Naive thymus-derived CD4-positive, alpha-beta T cell (primary cell): Measurements from ENCODE around the gene SLC44A5. TPM values are rescaled to one million over a fixed set of nuclear protein-coding genes. Genes with fewer than 3 reads are reported as not detected.

Source experiments
- ATAC-seq: fragments of 150-1000 bp; cut with Tn5 transposase; 2 replicates; pipeline ENCODE4 v1.10.0; 2021; ENCODE audit warnings: mild to moderate bottlenecking, moderate library complexity
- CTCF ChIA-PET: fragments of 350-600 bp; sonication (Branson Sonifier 250); formaldehyde crosslinking; loops from one replicate; lab custom pipeline; 2021; ENCODE audit warnings: antibody characterized with exemption; lab: Charles Lee
- POLR2A ChIA-PET: fragments of 350-600 bp; sonication (Branson Sonifier 250); formaldehyde crosslinking; loops from one replicate; lab custom pipeline; 2021; ENCODE audit warnings: antibody characterized with exemption, inconsistent platforms; lab: Charles Lee
- DNase-seq, 9 donors: peaks; one replicate each; pipeline versions ENCODE4 v3.0.0 to v3.0.0-alpha.2; 2020 to 2022; ENCODE audit warnings: mixed read lengths in 1 of 9
- H3K27ac ChIP-seq: one replicate; pipeline ENCODE4 v1.7.0; 2013; ENCODE audit warnings: mild to moderate bottlenecking, low read depth, low read length, moderate library complexity
- H3K27me3 ChIP-seq, 2 donors: one replicate each; pipeline ENCODE4 v1.7.0; 2013; ENCODE audit warnings: low read length in 2 of 2, mild to moderate bottlenecking in 2 of 2, moderate library complexity in 2 of 2; ENCODE audit not compliant: control insufficient read depth in 2 of 2, insufficient read depth in 2 of 2
- H3K36me3 ChIP-seq, 3 experiments: 1 replicate in 2 of 3; 2 replicates in 1 of 3; pipeline ENCODE4 v1.7.0; 2013; ENCODE audit warnings: low read length in 3 of 3, mild to moderate bottlenecking in 3 of 3, moderate library complexity in 1 of 3; ENCODE audit not compliant: insufficient read depth in 3 of 3, control insufficient read depth in 2 of 3
- H3K4me1 ChIP-seq, 2 donors: one replicate each; pipeline ENCODE4 v1.7.0; 2013; ENCODE audit warnings: low read length in 2 of 2, mild to moderate bottlenecking in 2 of 2, moderate library complexity in 1 of 2; ENCODE audit not compliant: control insufficient read depth in 2 of 2, insufficient read depth in 2 of 2
- H3K4me3 ChIP-seq: 2 replicates; pipeline ENCODE4 v1.7.0; 2013; ENCODE audit warnings: mild to moderate bottlenecking, low read length
- H3K9me3 ChIP-seq, 3 experiments: 1 replicate in 2 of 3; 2 replicates in 1 of 3; pipeline ENCODE4 v1.7.0; 2013; ENCODE audit warnings: low read length in 3 of 3; ENCODE audit not compliant: control insufficient read depth in 2 of 3
- H3K27ac Mint-ChIP-seq, 9 donors: one replicate each; pipeline ENCODE4 v1.8.0; 2020 to 2022; ENCODE audit warnings: mixed read lengths in 9 of 9, mild to moderate bottlenecking in 8 of 9, moderate library complexity in 5 of 9, inconsistent platforms in 2 of 9
- H3K27me3 Mint-ChIP-seq, 5 donors: one replicate each; pipeline ENCODE4 v1.8.0; 2021 to 2022; ENCODE audit warnings: mixed read lengths in 5 of 5, mild to moderate bottlenecking in 1 of 5
- H3K36me3 Mint-ChIP-seq, 5 donors: one replicate each; pipeline ENCODE4 v1.8.0; 2020 to 2022; ENCODE audit warnings: mixed read lengths in 5 of 5, mild to moderate bottlenecking in 3 of 5, inconsistent platforms in 1 of 5
- H3K4me1 Mint-ChIP-seq, 7 donors: one replicate each; pipeline ENCODE4 v1.8.0; 2020 to 2022; ENCODE audit warnings: mixed read lengths in 7 of 7, mild to moderate bottlenecking in 3 of 7, inconsistent platforms in 1 of 7
- H3K4me3 Mint-ChIP-seq, 10 donors: one replicate each; pipeline ENCODE4 v1.8.0; 2020 to 2022; ENCODE audit warnings: mild to moderate bottlenecking in 10 of 10, mixed read lengths in 10 of 10, moderate library complexity in 6 of 10, inconsistent platforms in 2 of 10
- H3K9me3 Mint-ChIP-seq, 11 donors: one replicate each; pipeline ENCODE4 v1.8.0; 2020 to 2022; ENCODE audit warnings: mixed read lengths in 11 of 11, mild to moderate bottlenecking in 4 of 11, inconsistent platforms in 1 of 11, moderate library complexity in 1 of 11
- intact Hi-C, 2 donors: fragments of 100-400 bp; cut with micrococcal nuclease; formaldehyde crosslinking; loops; one replicate each; pipeline ENCODE4 v1.15.1; 2023
- polyA plus RNA-seq, 2 donors: library from polyadenylated mRNA; unstranded; fragments of 300-500 nt; fragmentation: Illumina TruSeq; gene quantifications; one replicate each; pipeline ENCODE4 v1.2.3, GENCODE V29; 2021
- total RNA-seq, 6 experiments: library from RNA in 5 of 6; stranded (reverse) in 5 of 6; gene quantifications; 1 replicate in 5 of 6; 2 replicates in 1 of 6; pipeline ENCODE4 v1.2.3 and lab custom pipeline; 2021 to 2026

Gene SLC44A5
- total and polyA plus RNA-seq, 7 experiments from 2014 or later: 0.92 to 6.0 (median 3.0) TPM; not detected in 3

- H3K9me3 ChIP-seq: no peaks in the 10 kb centered on the region
- no peaks in the 10 kb centered on the region for H3K36me3 ChIP-seq
- Mint-ChIP-seq H3K9me3 (no peaks in the 10 kb centered on the region), H3K27ac (no peak overlapping the region), H3K36me3 (no peaks in the 10 kb centered on the region), H3K4me3 (no peak overlapping the region), H3K4me1 (no peaks in the 10 kb centered on the region), H3K27me3 (peaks cover 0 to 18% (median 11%) of the 10 kb centered on the region in 5 donors)
- H3K27ac ChIP-seq: no peak overlapping the region
- ChIA-PET POLR2A (no interaction called here), CTCF (no interaction called here)
- DNase-seq (no peak), ATAC-seq (no peak)
- H3K4me1 ChIP-seq: no peaks in the 10 kb centered on the region
- H3K27me3 ChIP-seq: no peaks in the 10 kb centered on the region
- no peak overlapping the region for H3K4me3 ChIP-seq
- intact Hi-C loops: no loop called here
Measured at GRCh38 chr1:75579046-75579445, 31.9 kb downstream of the SLC44A5 start.

- Mint-ChIP-seq H3K27me3 (peaks cover 0 to 27% (median 18%) of the 10 kb centered on the region in 5 donors), H3K4me1 (no peaks in the 10 kb centered on the region), H3K27ac (no peak overlapping the region), H3K36me3 (no peaks in the 10 kb centered on the region), H3K9me3 (no peaks in the 10 kb centered on the region), H3K4me3 (no peak overlapping the region)
- intact Hi-C loops: no loop called here
- no peak for ATAC-seq
- POLR2A ChIA-PET: no interaction called here
- no peaks in the 10 kb centered on the region for H3K27me3 ChIP-seq
- H3K4me3 ChIP-seq: no peak overlapping the region
- H3K27ac ChIP-seq: no peak overlapping the region
- no peaks in the 10 kb centered on the region for H3K9me3 ChIP-seq
- H3K36me3 ChIP-seq: no peaks in the 10 kb centered on the region
- DNase-seq: no peak
- CTCF ChIA-PET: no interaction called here
- no peaks in the 10 kb centered on the region for H3K4me1 ChIP-seq
Measured at GRCh38 chr1:75575837-75576236, 35.1 kb downstream of the SLC44A5 start.

- H3K4me1 Mint-ChIP-seq: no peaks in the 10 kb centered on the region
- peaks cover 0 to 28% (median 27%) of the 10 kb centered on the region in 5 donors for H3K27me3 Mint-ChIP-seq
- ChIA-PET POLR2A (no interaction called here), CTCF (no interaction called here)
- peaks cover 0 to 2% (median 0%) of the 10 kb centered on the region in 11 donors for H3K9me3 Mint-ChIP-seq
- H3K36me3 Mint-ChIP-seq: no peaks in the 10 kb centered on the region
- Histone ChIP-seq H3K4me1 (no peaks in the 10 kb centered on the region), H3K27me3 (no peaks in the 10 kb centered on the region), H3K27ac (no peak overlapping the region), H3K9me3 (no peaks in the 10 kb centered on the region), H3K36me3 (no peaks in the 10 kb centered on the region), H3K4me3 (no peak overlapping the region)
- intact Hi-C loops: no loop called here
- DNase-seq: no peak
- no peak overlapping the region for H3K4me3 Mint-ChIP-seq
- H3K27ac Mint-ChIP-seq: no peak overlapping the region
- ATAC-seq: no peak
Measured at GRCh38 chr1:75567191-75567590, 43.7 kb downstream of the SLC44A5 start.

GRCh38 chr1:75559800-75560199 is 51.1 kb downstream of the SLC44A5 start:
- Mint-ChIP-seq H3K36me3 (no peaks in the 10 kb centered on the region), H3K27me3 (peaks cover 0 to 6% (median 4%) of the 10 kb centered on the region in 5 donors), H3K4me3 (no peak overlapping the region), H3K27ac (no peak overlapping the region), H3K4me1 (no peaks in the 10 kb centered on the region), H3K9me3 (peaks cover 0 to 5% (median 0%) of the 10 kb centered on the region in 11 donors)
- intact Hi-C loops: no loop called here
- Histone ChIP-seq H3K9me3 (no peaks in the 10 kb centered on the region), H3K4me3 (no peak overlapping the region), H3K36me3 (no peaks in the 10 kb centered on the region), H3K27ac (no peak overlapping the region), H3K27me3 (no peaks in the 10 kb centered on the region), H3K4me1 (no peaks in the 10 kb centered on the region)
- DNase-seq (no peak), ATAC-seq (no peak)
- ChIA-PET POLR2A (no interaction called here), CTCF (no interaction called here)

GRCh38 chr1:75559136-75559535 is 51.8 kb downstream of the SLC44A5 start:
- CTCF ChIA-PET: no interaction called here
- Mint-ChIP-seq H3K4me1 (no peaks in the 10 kb centered on the region), H3K36me3 (no peaks in the 10 kb centered on the region), H3K4me3 (no peak overlapping the region), H3K27ac (no peak overlapping the region), H3K9me3 (peaks cover 0 to 8% (median 0%) of the 10 kb centered on the region in 11 donors), H3K27me3 (peaks cover 0 to 6% (median 4%) of the 10 kb centered on the region in 5 donors)
- ATAC-seq (no peak), DNase-seq (no peak)
- Histone ChIP-seq H3K4me3 (no peak overlapping the region), H3K27ac (no peak overlapping the region), H3K9me3 (no peaks in the 10 kb centered on the region), H3K36me3 (no peaks in the 10 kb centered on the region), H3K27me3 (no peaks in the 10 kb centered on the region), H3K4me1 (no peaks in the 10 kb centered on the region)
- intact Hi-C loops: no loop called here
- POLR2A ChIA-PET: no interaction called here

GRCh38 chr1:75554870-75555269 is 56.0 kb downstream of the SLC44A5 start:
- POLR2A ChIA-PET: no interaction called here
- H3K9me3 ChIP-seq: no peaks in the 10 kb centered on the region
- no peak overlapping the region for H3K27ac ChIP-seq
- CTCF ChIA-PET: no interaction called here
- DNase-seq (no peak), ATAC-seq (no peak)
- Mint-ChIP-seq H3K4me1 (no peaks in the 10 kb centered on the region), H3K9me3 (peaks cover 0 to 8% (median 3%) of the 10 kb centered on the region in 11 donors), H3K27me3 (peaks cover 0 to 13% (median 6%) of the 10 kb centered on the region in 5 donors), H3K27ac (no peak overlapping the region), H3K4me3 (no peak overlapping the region), H3K36me3 (no peaks in the 10 kb centered on the region)
- no peaks in the 10 kb centered on the region for H3K36me3 ChIP-seq
- no peaks in the 10 kb centered on the region for H3K4me1 ChIP-seq
- H3K27me3 ChIP-seq: no peaks in the 10 kb centered on the region
- no peak overlapping the region for H3K4me3 ChIP-seq
- intact Hi-C loops: no loop called here

- ATAC-seq: no peak
- Histone ChIP-seq H3K27ac (no peak overlapping the region), H3K36me3 (no peaks in the 10 kb centered on the region), H3K27me3 (no peaks in the 10 kb centered on the region), H3K9me3 (no peaks in the 10 kb centered on the region), H3K4me3 (no peak overlapping the region), H3K4me1 (no peaks in the 10 kb centered on the region)
- CTCF ChIA-PET: no interaction called here
- H3K27me3 Mint-ChIP-seq: peaks cover 0 to 13% (median 8%) of the 10 kb centered on the region in 5 donors
- H3K4me3 Mint-ChIP-seq: no peak overlapping the region
- H3K36me3 Mint-ChIP-seq: no peaks in the 10 kb centered on the region
- no peak for DNase-seq
- no peak overlapping the region for H3K27ac Mint-ChIP-seq
- peaks cover 0 to 8% (median 3%) of the 10 kb centered on the region in 11 donors for H3K9me3 Mint-ChIP-seq
- no peaks in the 10 kb centered on the region for H3K4me1 Mint-ChIP-seq
- intact Hi-C loops: no loop called here
- POLR2A ChIA-PET: no interaction called here
Measured at GRCh38 chr1:75554181-75554580, 56.7 kb downstream of the SLC44A5 start.
